Liver (tissue), 3 donors: Measurements from ENCODE around the gene EDIL3.

ENCODE experiments used
- CTCF ChIP-seq: fragments of 150-350 bp; IDR thresholded peaks from 2 replicates; pipeline ENCODE4 v1.5.1; 2017; ENCODE audit warnings: improper control_type of control experiment, low read depth, low read length; ENCODE audit not compliant: missing input control
- FOXA1 ChIP-seq: IDR thresholded peaks from 2 replicates; pipeline ENCODE4 v1.6.1; 2016; ENCODE audit warnings: antibody characterized with exemption
- MAX ChIP-seq: IDR thresholded peaks from 2 replicates; pipeline ENCODE4 v1.6.1; 2016; ENCODE audit warnings: antibody characterized with exemption
- NR2F2 ChIP-seq: IDR thresholded peaks from 2 replicates; pipeline ENCODE4 v1.6.1; 2016; ENCODE audit warnings: antibody characterized with exemption
- RAD21 ChIP-seq, 2 donors: IDR thresholded peaks; 2 replicates each; pipeline ENCODE4 v1.6.1; 2016; ENCODE audit warnings: antibody characterized with exemption in 2 of 2, mild to moderate bottlenecking in 2 of 2
- REST ChIP-seq: IDR thresholded peaks from 2 replicates; pipeline ENCODE4 v1.6.1; 2016; ENCODE audit warnings: antibody characterized with exemption, mild to moderate bottlenecking
- SP1 ChIP-seq: IDR thresholded peaks from 2 replicates; pipeline ENCODE4 v1.6.1; 2018; ENCODE audit warnings: antibody characterized with exemption, mild to moderate bottlenecking
- TAF1 ChIP-seq: conservative IDR thresholded peaks from 2 replicates; pipeline ENCODE4 v1.6.1; 2016; ENCODE audit warnings: antibody characterized with exemption, mild to moderate bottlenecking
- YY1 ChIP-seq: IDR thresholded peaks from 2 replicates; pipeline ENCODE4 v1.6.1; 2016; ENCODE audit warnings: antibody characterized with exemption, mild to moderate bottlenecking
- ZBTB33 ChIP-seq: IDR thresholded peaks from 2 replicates; pipeline ENCODE4 v1.6.1; 2016; ENCODE audit warnings: antibody characterized with exemption
- donor health status: healthy.
- donor health status: healthy.

GRCh38 chr5:84162695-84163094 lies 222.0 kb downstream of the EDIL3 start:
- no peak for TF ChIP-seq CTCF
- TF ChIP-seq SP1 = no peak
- no peak for TF ChIP-seq RAD21 (IDR thresholded peaks at IDR 0.05)
- TF ChIP-seq REST = no peak
- no peak for TF ChIP-seq YY1
- TF ChIP-seq MAX = no peak
- TF ChIP-seq NR2F2 = no peak
- TF ChIP-seq FOXA1 = no peak
- TF ChIP-seq TAF1 = no peak
- no peak for TF ChIP-seq ZBTB33
